Tibial nerve (tissue), 4 donors: ENCODE results near the gene ARHGAP26. TPM values are rescaled to one million over a fixed set of nuclear protein-coding genes. Genes with fewer than 3 reads are reported as not detected.

Experiments
- DNase-seq, 2 donors: peaks; one replicate each; pipeline ENCODE4 v3.0.0-alpha.2; 2019; ENCODE audit warnings: low spot score in 2 of 2
- H3K27ac ChIP-seq, 4 donors: fragments of 200-600 bp; sonication (generic) in 3 of 4; one replicate each; pipeline ENCODE4 v1.5.1; 2017 to 2019; ENCODE audit warnings: mild to moderate bottlenecking in 1 of 4
- H3K27me3 ChIP-seq, 2 donors: fragments of 200-600 bp; sonication (generic) in 1 of 2; one replicate each; pipeline versions ENCODE4 v1.5.1 to v1.6.0; 2017 to 2019
- H3K36me3 ChIP-seq, 3 donors: fragments of 200-600 bp; sonication (generic); one replicate each; pipeline ENCODE4 v1.5.1; 2018 to 2019
- H3K4me1 ChIP-seq, 4 donors: fragments of 200-600 bp; sonication (generic) in 3 of 4; one replicate each; pipeline ENCODE4 v1.5.1; 2017 to 2019
- H3K4me3 ChIP-seq, 4 donors: fragments of 200-600 bp; sonication (generic) in 3 of 4; one replicate each; pipeline ENCODE4 v1.5.1; 2017 to 2019; ENCODE audit warnings: mild to moderate bottlenecking in 1 of 4, moderate library complexity in 1 of 4
- H3K9me3 ChIP-seq, 4 donors: fragments of 200-600 bp; sonication (generic) in 3 of 4; one replicate each; pipeline ENCODE4 v1.5.1; 2017 to 2019
- CTCF ChIP-seq, 5 experiments: fragments of 200-600 bp in 3 of 5; fragments of 450-650 bp in 2 of 5; sonication (generic) in 3 of 5; IDR thresholded peaks; one replicate each; pipeline ENCODE4 v1.5.1; 2016 to 2019; ENCODE audit warnings: antibody characterized with exemption in 5 of 5, mild to moderate bottlenecking in 3 of 5, moderate library complexity in 2 of 5
- EP300 ChIP-seq, 2 donors: sonication (generic); formaldehyde crosslinking; IDR thresholded peaks; one replicate each; pipeline ENCODE4 v1.6.1; 2017; ENCODE audit warnings: antibody characterized with exemption in 2 of 2, mild to moderate bottlenecking in 1 of 2
- POLR2A ChIP-seq, 2 donors: fragments of 450-650 bp; IDR thresholded peaks; one replicate each; pipeline ENCODE4 v1.6.1; 2017; ENCODE audit warnings: antibody characterized with exemption in 2 of 2, mild to moderate bottlenecking in 2 of 2, moderate library complexity in 2 of 2
- WGBS, 2 donors: methylation state at CpG; one replicate each; pipeline ENCODE4 v1.1.5; 2018; 5-methylcytosine and 5-hydroxymethylcytosine counted together
- total RNA-seq, 4 donors: library from RNA; depleted of rRNA; stranded (reverse); fragments of >200 nt; gene quantifications; one replicate each; pipeline ENCODE4 v1.1.0, GENCODE V29; 2016

The ARHGAP26 gene
- total RNA-seq, 4 donors from 2014 or later, result 33.7 to 77.8 (median 57.8) TPM

- Histone ChIP-seq H3K36me3 (peaks cover 0 to 22% (median 0%) of the 10 kb centered on the region in 3 donors), H3K27me3 (no peaks in the 10 kb centered on the region), H3K27ac (no peak overlapping the region), H3K4me1 (peaks cover 0 to 30% (median 5%) of the 10 kb centered on the region in 4 donors), H3K9me3 (no peaks in the 10 kb centered on the region), H3K4me3 (no peak overlapping the region)
- TF ChIP-seq POLR2A (IDR thresholded peaks at IDR 0.05) (no peak), EP300 (IDR thresholded peaks at IDR 0.05) (peak in 1 of 2 donors; percentile 37)
- 83 to 84% methylated on average over 9 of the region's 9 CpGs for WGBS, 2 donors
- no peak for DNase-seq
Observed at GRCh38 chr5:142931896-142932686, 161.9 kb downstream of the ARHGAP26 start.

GRCh38 chr5:142934051-142934762, 164.0 kb downstream of the ARHGAP26 start:
- no peaks in the 10 kb centered on the region for H3K9me3 ChIP-seq
- no peak for TF ChIP-seq EP300 (IDR thresholded peaks at IDR 0.05)
- no peak for TF ChIP-seq POLR2A (IDR thresholded peaks at IDR 0.05)
- TF ChIP-seq CTCF (IDR thresholded peaks at IDR 0.05), result no peak
- no peak overlapping the region for H3K27ac ChIP-seq
- H3K27me3 ChIP-seq, result no peaks in the 10 kb centered on the region
- 68 to 71% methylated on average over 4 of the region's 4 CpGs for WGBS, 2 donors
- DNase-seq, result no peak
- no peak overlapping the region for H3K4me3 ChIP-seq
- peaks cover 0 to 22% (median 0%) of the 10 kb centered on the region in 3 donors for H3K36me3 ChIP-seq
- H3K4me1 ChIP-seq, result peaks cover 0 to 43% (median 9%) of the 10 kb centered on the region in 4 donors

- no peaks in the 10 kb centered on the region for H3K27me3 ChIP-seq
- H3K9me3 ChIP-seq, result no peaks in the 10 kb centered on the region
- DNase-seq, result no peak
- 74 to 75% methylated on average over 5 of the region's 5 CpGs for WGBS, 2 donors
- H3K4me1 ChIP-seq, result peaks cover 0 to 43% (median 7%) of the 10 kb centered on the region in 4 donors
- H3K36me3 ChIP-seq, result peaks cover 0 to 22% (median 0%) of the 10 kb centered on the region in 3 donors
- TF ChIP-seq POLR2A (IDR thresholded peaks at IDR 0.05) (no peak), CTCF (IDR thresholded peaks at IDR 0.05) (no peak), EP300 (IDR thresholded peaks at IDR 0.05) (no peak)
- H3K4me3 ChIP-seq, result no peak overlapping the region
- H3K27ac ChIP-seq, result no peak overlapping the region
Observed at GRCh38 chr5:142935014-142935413, 164.8 kb downstream of the ARHGAP26 start.

GRCh38 chr5:142937374-142937773, 167.2 kb downstream of the ARHGAP26 start:
- TF ChIP-seq CTCF (IDR thresholded peaks at IDR 0.05), result no peak
- TF ChIP-seq POLR2A (IDR thresholded peaks at IDR 0.05), result no peak
- TF ChIP-seq EP300 (IDR thresholded peaks at IDR 0.05), result no peak
- Histone ChIP-seq H3K36me3 (peaks cover 0 to 12% (median 0%) of the 10 kb centered on the region in 3 donors), H3K27ac (peak overlapping the region in 1 of 4 donors; percentile 63), H3K27me3 (no peaks in the 10 kb centered on the region), H3K4me1 (peaks cover 0 to 40% (median 6%) of the 10 kb centered on the region in 4 donors), H3K9me3 (no peaks in the 10 kb centered on the region), H3K4me3 (no peak overlapping the region)
- DNase-seq, result no peak
- 80 to 86% methylated on average over 4 of the region's 4 CpGs for WGBS, 2 donors

GRCh38 chr5:142938266-142938880, 168.2 kb downstream of the ARHGAP26 start:
- H3K27ac ChIP-seq, result peak overlapping the region in 2 of 4 donors; percentile 67 to 71
- H3K4me3 ChIP-seq, result no peak overlapping the region
- WGBS, 2 donors, result 53 to 54% methylated on average over 4 of the region's 4 CpGs
- DNase-seq, result no peak
- TF ChIP-seq POLR2A (IDR thresholded peaks at IDR 0.05), result no peak
- TF ChIP-seq CTCF (IDR thresholded peaks at IDR 0.05), result no peak
- no peak for TF ChIP-seq EP300 (IDR thresholded peaks at IDR 0.05)
- H3K36me3 ChIP-seq, result peaks cover 0 to 6% (median 0%) of the 10 kb centered on the region in 3 donors
- H3K9me3 ChIP-seq, result no peaks in the 10 kb centered on the region
- peaks cover 0 to 40% (median 6%) of the 10 kb centered on the region in 4 donors for H3K4me1 ChIP-seq
- H3K27me3 ChIP-seq, result no peaks in the 10 kb centered on the region
